ENCODE results near the gene CHMP4A. TPM values are rescaled to one million over a fixed set of nuclear protein-coding genes. Genes with fewer than 3 reads are reported as not detected.

The CHMP4A gene
- total RNA-seq, 1 donor from 2014 or later = 34.3 TPM

DNA sequence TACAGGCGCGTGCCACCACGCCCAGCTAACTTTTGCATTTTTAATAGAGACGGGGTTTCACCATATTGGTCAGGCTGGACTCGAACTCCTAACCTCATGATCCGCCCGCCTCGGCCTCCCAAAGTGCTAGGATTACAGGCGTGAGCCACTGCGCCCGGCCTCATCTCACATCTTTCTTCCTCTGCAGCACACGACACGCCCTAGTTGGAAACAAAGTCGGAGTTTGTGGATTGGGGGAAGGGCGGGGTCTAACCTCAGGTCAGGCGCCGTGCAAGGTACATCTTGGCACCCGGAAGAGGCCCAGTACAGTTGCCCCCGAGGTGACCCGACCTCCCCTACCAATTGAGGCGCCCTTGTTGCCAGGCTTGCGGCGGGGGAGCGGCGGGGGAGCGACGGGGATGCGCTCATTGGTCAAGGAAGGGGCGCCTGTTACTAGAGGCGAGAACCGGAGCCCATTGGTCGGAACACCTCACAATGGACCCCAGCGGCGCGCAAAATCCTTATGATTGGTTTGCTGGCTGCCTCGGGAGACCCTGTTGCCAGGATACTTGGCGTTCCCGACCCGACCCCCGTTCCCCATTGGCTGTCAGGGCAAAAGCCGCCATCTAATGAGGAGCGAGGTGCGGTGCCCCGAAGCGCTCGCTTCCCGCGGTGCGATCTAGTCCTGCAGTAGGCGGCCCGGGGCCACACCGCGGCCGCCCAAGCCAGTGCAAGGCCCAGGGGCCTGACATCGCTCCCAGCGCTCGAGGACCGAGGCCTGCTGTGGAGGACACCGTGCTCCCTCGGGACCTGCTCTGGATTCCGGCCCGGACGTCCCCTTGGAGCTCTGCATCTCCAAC lies 41.6 kb downstream of the CHMP4A start, which contains the start of gene REC8:
Gene REC8, plus strand, starts transcription at position 659 of the 839 bp plus-strand sequence. CDS start 473 bp downstream, outside the sequence.
- Mint-ChIP-seq H3K27me3 (ENCODE audit: unreplicated experiment) (peaks cover 4% of the 10 kb centered on the region), H3K36me3 (ENCODE audit: low read depth, unreplicated experiment) (peaks cover 18% of the 10 kb centered on the region), H3K27ac (ENCODE audit: unreplicated experiment) (no peak within 1 kb of the TSS), H3K9me3 (ENCODE audit: unreplicated experiment) (no peaks in the 10 kb centered on the region), H3K4me1 (ENCODE audit: unreplicated experiment) (peaks cover 3% of the 10 kb centered on the region), H3K4me3 (ENCODE audit: unreplicated experiment) (peak within 1 kb of the TSS; percentile 89)
- TF ChIP-seq, protein P1, sequence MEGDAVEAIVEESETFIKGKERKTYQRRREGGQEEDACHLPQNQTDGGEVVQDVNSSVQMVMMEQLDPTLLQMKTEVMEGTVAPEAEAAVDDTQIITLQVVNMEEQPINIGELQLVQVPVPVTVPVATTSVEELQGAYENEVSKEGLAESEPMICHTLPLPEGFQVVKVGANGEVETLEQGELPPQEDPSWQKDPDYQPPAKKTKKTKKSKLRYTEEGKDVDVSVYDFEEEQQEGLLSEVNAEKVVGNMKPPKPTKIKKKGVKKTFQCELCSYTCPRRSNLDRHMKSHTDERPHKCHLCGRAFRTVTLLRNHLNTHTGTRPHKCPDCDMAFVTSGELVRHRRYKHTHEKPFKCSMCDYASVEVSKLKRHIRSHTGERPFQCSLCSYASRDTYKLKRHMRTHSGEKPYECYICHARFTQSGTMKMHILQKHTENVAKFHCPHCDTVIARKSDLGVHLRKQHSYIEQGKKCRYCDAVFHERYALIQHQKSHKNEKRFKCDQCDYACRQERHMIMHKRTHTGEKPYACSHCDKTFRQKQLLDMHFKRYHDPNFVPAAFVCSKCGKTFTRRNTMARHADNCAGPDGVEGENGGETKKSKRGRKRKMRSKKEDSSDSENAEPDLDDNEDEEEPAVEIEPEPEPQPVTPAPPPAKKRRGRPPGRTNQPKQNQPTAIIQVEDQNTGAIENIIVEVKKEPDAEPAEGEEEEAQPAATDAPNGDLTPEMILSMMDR (IDR thresholded peaks at IDR 0.05; ENCODE audit: unreplicated experiment) = no peak
- DNase-seq (ENCODE audit: low spot score) = peak; percentile 90

- Mint-ChIP-seq H3K36me3 (ENCODE audit: low read depth, unreplicated experiment) (peaks cover 39% of the 10 kb centered on the region), H3K9me3 (ENCODE audit: unreplicated experiment) (no peaks in the 10 kb centered on the region), H3K4me1 (ENCODE audit: unreplicated experiment) (peaks cover 3% of the 10 kb centered on the region), H3K27me3 (ENCODE audit: unreplicated experiment) (peaks cover 4% of the 10 kb centered on the region), H3K27ac (ENCODE audit: unreplicated experiment) (no peak overlapping the region), H3K4me3 (ENCODE audit: unreplicated experiment) (peak overlapping the region; percentile 48)
- TF ChIP-seq, protein P1 (IDR thresholded peaks at IDR 0.05; ENCODE audit: unreplicated experiment) = no peak
- DNase-seq (ENCODE audit: low spot score) = no peak
Measured at GRCh38 chr14:24167469-24168114, 45.7 kb downstream of the CHMP4A start.

- Mint-ChIP-seq H3K9me3 (ENCODE audit: unreplicated experiment) (no peaks in the 10 kb centered on the region), H3K4me1 (ENCODE audit: unreplicated experiment) (peaks cover 11% of the 10 kb centered on the region), H3K4me3 (ENCODE audit: unreplicated experiment) (peak overlapping the region; percentile 87), H3K27ac (ENCODE audit: unreplicated experiment) (no peak overlapping the region), H3K36me3 (ENCODE audit: low read depth, unreplicated experiment) (peaks cover 44% of the 10 kb centered on the region), H3K27me3 (ENCODE audit: unreplicated experiment) (peaks cover 2% of the 10 kb centered on the region)
- DNase-seq (ENCODE audit: low spot score) = no peak
- TF ChIP-seq, protein P1 (IDR thresholded peaks at IDR 0.05; ENCODE audit: unreplicated experiment) = no peak
Measured at GRCh38 chr14:24165785-24166184, 47.5 kb downstream of the CHMP4A start.

DNA sequence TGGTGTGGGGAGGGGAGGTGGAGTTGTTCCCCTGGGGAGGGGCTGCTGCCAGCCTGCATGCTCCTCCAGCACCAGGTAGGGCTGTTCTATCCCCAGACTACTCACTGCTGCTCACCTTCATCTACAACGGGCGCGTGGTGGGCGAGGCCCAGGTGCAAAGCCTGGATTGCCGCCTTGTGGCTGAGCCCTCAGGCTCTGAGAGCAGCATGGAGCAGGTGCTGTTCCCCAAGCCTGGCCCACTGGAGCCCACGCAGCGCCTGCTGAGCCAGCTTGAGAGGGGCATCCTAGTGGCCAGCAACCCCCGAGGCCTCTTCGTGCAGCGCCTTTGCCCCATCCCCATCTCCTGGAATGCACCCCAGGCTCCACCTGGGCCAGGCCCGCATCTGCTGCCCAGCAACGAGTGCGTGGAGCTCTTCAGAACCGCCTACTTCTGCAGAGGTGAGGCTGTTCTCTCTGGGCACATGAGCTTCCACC lies 48.7 kb downstream of the CHMP4A start:
- TF ChIP-seq, protein P1 (IDR thresholded peaks at IDR 0.05; ENCODE audit: unreplicated experiment) = no peak
- Mint-ChIP-seq H3K27ac (ENCODE audit: unreplicated experiment) (no peak overlapping the region), H3K4me1 (ENCODE audit: unreplicated experiment) (peaks cover 11% of the 10 kb centered on the region)

More for the DNA sequence above, 48.7 kb downstream of the CHMP4A start:
- Mint-ChIP-seq H3K9me3 (ENCODE audit: unreplicated experiment) (no peaks in the 10 kb centered on the region), H3K36me3 (ENCODE audit: low read depth, unreplicated experiment) (peaks cover 50% of the 10 kb centered on the region), H3K4me3 (ENCODE audit: unreplicated experiment) (no peak overlapping the region), H3K27me3 (ENCODE audit: unreplicated experiment) (peaks cover 9% of the 10 kb centered on the region)
- no peak for DNase-seq (ENCODE audit: low spot score)
